DND-41 (cell line): Measurements from ENCODE around the gene MOB3B.

Experiments
- CTCF ChIP-seq: IDR thresholded peaks from 2 replicates; pipeline ENCODE4 v1.5.1; 2012; ENCODE audit warnings: borderline replicate concordance, low read length, moderate library complexity, mild to moderate bottlenecking; ENCODE audit not compliant: poor library complexity, severe bottlenecking; ENCODE audit errors: extremely low read depth
- EZH2 ChIP-seq: IDR thresholded peaks from 3 replicates; pipeline ENCODE4 v1.6.1; 2012; ENCODE audit warnings: borderline replicate concordance, low read depth, mild to moderate bottlenecking, moderate library complexity, low read length, inconsistent platforms; ENCODE audit not compliant: severe bottlenecking

DNA sequence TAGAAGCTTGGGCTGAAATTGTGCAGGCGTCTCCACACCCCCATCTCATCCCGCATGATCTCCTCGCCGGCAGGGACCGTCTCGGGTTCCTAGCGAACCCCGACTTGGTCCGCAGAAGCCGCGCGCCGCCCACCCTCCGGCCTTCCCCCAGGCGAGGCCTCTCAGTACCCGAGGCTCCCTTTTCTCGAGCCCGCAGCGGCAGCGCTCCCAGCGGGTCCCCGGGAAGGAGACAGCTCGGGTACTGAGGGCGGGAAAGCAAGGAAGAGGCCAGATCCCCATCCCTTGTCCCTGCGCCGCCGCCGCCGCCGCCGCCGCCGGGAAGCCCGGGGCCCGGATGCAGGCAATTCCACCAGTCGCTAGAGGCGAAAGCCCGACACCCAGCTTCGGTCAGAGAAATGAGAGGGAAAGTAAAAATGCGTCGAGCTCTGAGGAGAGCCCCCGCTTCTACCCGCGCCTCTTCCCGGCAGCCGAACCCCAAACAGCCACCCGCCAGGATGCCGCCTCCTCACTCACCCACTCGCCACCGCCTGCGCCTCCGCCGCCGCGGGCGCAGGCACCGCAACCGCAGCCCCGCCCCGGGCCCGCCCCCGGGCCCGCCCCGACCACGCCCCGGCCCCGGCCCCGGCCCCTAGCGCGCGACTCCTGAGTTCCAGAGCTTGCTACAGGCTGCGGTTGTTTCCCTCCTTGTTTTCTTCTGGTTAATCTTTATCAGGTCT is 43.5 kb upstream of the MOB3B start, which contains the start of gene C9orf72:
- no peak for TF ChIP-seq EZH2
- TF ChIP-seq CTCF = no peak
